ENCODE results near the gene S100A12.
"Not testable (repeated sequence)": the region's sequence is repeated elsewhere in the genome, so short reads cannot be mapped to it uniquely, and the experiment has no call there.

Gene S100A12
- total RNA-seq: 0 reads per million in 2 donors

GRCh38 chr1:153375511-153375910 lies at the start of gene S100A12:
S100A12 (minus strand) TSS chr1:153375621; CDS start chr1:153374592, 1,029 bp downstream.
- DNase-seq: no peak

GRCh38 chr1:153422450-153423068 lies 47.1 kb upstream of the S100A12 start:
- peak; percentile 16 to 56 (median 49) for DNase-seq

DNA sequence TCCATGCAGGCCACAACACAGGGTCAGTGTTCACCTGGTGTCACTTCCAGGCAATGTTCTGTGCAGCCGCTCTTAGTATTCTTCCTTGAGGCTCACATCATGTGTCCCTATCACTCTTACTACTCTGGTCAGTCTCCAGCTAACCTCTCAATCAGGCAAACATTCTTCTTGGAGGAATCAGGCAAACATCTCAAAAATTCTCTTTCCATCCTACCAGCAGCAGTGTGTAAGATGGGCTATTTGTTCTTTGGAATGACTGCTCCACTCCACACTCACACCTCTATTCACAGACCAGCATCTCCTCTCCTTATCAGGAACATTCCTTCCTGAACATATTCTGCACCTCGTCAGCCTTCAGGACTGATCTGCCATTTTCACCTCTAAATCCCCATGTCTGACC lies 44.9 kb upstream of the S100A12 start:
- DNase-seq: no peak

DNA sequence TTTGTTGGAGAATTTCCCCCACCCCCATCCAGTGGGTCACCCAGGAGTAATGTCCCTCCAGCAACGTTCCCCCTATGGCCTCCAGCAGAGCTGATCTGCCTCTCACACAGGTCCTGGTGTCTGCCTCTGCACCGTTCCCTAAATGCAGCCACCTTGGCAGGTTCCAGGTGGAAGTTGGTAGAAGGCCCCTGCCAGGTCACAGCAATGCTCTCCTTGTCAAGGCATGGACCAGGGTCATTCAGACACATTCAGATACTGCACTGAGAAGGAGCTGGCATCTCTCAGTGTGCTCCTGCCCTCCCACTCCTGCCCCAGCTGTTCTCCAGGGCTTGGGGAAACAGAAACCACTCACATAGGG lies 44.0 kb upstream of the S100A12 start:
- DNase-seq: not testable (repeated sequence)

DNA sequence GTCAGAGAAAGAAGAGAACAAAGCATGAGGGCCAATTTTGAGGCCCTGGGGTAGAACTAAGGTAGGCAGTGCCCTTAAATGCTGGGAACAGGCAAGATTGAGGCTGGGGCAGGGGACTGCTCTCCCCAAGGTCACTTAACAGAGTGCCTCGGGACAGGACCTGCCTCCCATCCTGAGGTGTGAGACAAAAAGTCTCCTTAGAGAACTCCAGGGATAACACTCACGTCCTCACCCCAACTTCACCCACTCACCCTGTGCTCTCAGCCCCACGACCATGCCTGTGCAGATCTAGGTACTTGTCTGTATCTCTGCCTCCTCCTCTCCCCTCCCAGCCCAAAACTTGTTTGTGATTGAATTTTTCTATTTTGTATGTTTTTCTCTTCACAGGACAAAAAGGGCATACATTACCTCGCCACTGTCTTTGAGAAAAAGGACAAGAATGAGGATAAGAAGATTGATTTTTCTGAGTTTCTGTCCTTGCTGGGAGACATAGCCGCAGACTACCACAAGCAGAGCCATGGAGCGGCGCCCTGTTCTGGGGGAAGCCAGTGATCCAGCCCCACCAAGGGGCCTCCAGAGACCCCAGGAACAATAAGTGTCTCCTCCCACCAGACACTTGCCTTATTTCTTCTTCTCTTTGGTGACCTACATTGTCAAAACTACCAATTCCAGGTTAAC lies 43.5 kb upstream of the S100A12 start:
- DNase-seq: not testable (repeated sequence)

DNA sequence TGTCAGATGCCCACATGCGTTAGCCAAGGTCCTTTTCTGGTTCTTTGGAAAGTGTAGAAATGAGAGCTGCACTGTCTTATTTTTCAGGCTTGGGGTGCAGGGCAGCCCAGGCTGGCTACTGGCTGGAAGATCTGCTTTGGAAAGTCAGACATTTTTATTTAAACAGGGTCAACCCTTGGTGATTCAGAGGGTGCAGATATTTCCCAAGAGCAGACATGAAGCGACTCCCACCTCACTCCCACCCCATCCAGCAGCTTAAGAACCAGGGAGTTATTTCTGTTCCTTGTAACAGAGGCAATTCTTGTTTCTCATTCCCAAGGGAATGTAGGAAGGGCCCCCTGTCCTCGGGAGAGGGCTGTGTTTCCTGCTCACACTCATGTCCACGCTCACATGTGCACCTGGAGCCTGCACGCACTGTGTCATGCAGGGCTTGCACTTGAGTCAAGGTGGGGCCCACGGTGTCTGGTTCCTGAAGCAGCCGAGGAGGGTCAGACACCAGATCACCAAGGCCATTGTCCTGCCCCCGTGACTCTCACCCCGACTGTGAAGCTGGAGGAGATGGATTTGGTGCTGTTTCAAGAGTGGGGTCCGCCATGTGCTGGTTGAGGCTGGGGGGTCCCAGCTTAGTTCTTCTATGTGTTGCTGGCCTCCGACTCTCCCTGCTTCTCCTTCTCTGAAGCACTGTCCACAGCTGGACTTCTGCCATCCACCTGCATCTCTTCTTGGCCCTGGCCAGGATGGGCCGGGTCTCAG lies 41.9 kb upstream of the S100A12 start:
- DNase-seq: no peak

- DNase-seq: no peak
Observed at GRCh38 chr1:153415850-153416570, 40.6 kb upstream of the S100A12 start, which contains the start of gene S100A7A. S100A7A (plus strand) TSS chr1:153416520; CDS start chr1:153418083, 1,563 bp downstream.

DNA sequence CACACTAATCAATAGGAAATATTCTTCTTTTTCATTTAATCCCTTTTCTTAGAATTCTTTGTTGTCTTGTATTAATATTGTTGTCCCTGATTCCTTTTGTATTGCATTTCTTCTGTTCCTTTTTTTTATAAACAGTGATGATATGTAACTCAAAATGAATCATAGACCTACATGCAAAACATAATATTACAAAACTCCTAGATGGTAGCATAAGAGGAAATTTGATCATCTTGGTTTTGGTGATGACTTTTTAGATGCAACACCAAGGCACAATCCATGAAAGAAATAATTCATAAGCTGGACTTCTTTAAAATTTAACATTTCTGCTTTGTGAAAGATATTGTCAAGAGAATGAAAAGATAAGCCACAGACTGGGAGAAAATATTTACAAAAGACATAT lies 38.5 kb upstream of the S100A12 start:
- not testable (repeated sequence) for DNase-seq

GRCh38 chr1:153407274-153407673 lies 31.9 kb upstream of the S100A12 start:
- peak in 1 of 5 experiments; percentile 26 for DNase-seq

DNA sequence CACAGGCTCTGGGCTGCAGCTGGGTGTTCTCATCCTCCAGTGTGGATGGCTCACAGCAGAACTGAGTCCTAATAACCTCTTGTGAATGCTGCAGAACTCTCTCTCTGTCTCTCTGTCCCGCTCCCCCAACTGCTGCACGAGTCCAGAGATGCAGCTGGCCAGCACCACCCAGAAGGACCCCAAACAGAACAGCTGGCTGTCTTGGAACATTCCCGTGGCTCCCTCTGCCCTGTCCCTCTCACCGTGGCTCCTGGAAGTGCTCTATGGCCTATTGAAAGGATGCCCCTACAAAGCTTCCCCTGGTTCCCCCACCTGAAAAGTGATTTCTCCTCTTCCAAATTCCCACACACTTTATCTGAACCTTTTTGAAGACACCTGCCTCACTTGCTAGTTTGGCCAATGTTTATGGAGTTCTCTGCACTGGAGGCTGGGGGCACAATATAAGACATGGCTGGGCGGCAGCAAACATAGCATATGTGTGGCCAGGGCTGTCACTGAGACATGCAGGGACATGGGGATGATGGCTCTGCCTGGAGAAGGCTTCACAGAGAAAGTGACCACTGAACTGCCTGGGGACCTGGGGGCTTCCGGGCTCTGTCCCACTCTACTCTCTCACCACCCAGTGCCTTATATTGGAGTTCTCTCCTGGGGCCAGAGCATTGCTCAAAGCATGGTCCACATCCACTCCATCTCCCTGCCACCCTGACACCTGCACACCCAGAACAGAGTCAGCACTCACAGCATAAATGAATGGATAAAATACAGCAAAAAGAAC lies 30.6 kb upstream of the S100A12 start:
- DNase-seq: not testable (repeated sequence)

DNA sequence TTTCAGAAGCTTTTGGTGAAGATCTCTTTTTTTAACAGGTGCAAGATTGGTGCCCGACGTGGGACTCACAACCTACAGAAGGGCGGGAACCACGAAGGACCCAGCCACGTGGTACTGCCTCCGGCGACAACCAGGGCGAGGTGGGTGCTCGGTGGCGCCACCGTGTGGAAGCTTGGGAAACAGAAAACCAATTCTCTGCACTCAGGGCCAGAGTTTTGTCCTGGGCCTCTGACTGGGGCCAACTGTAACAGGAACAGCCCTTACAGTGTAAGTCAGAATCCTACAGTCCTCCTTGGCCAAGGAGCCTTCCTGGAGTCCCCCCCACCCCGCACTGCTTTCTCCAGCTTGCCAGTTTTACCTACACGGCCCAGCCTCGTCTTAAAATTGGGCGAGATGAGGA lies 29.3 kb upstream of the S100A12 start:
- peak; percentile 9 to 56 (median 36) for DNase-seq

GRCh38 chr1:153404086-153404635 lies 28.7 kb upstream of the S100A12 start:
- DNase-seq: no peak

DNA sequence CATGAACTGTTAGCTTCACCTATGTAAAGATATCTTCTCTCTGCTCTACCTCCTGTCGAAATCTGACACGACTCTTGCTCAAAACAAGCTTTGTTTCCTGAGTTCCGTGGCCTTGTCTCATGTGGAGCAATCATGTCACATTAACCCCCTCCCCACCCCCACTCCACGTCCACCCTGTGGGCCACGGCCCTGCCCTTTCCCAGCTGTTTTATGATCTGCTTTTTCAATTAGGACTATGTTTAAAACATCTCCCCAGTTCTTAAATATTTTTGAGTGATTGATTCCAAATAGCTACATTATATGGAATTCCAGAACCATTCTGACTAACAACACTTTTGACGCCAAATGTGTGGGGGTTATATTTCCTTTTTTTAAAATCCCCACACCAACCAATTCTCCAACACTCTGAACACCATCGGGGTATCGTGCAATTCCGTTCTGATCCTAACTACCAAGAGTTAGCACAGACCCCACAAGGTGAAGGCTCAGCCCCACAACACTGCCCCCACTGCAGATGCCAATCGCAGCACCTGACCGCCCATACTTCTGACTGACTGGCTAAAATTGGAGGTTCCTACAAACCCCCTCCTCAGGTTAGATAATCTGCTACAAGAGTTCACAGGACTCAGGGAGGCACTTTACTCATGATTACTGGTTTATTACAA lies 28.1 kb upstream of the S100A12 start:
- DNase-seq: no peak

DNA sequence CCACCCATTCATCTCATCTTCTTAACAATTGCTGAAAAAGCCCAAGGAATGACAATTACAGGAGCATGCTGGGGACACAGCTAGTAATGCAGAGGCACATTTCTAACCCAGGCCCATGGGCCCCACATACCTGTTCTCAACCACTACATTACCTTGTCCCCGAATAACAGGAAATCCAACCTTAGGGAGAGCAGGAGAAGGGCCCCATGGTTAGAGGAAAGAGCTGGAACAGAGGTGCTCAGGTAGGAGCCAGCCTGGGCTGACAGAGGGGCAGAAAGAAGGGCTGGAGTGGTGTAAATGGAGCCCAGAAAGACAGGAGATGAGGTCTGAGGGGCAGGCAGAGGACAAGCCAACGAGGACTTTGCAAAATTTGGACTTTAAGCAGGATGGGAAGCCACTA lies 26.8 kb upstream of the S100A12 start:
- no peak for DNase-seq

DNA sequence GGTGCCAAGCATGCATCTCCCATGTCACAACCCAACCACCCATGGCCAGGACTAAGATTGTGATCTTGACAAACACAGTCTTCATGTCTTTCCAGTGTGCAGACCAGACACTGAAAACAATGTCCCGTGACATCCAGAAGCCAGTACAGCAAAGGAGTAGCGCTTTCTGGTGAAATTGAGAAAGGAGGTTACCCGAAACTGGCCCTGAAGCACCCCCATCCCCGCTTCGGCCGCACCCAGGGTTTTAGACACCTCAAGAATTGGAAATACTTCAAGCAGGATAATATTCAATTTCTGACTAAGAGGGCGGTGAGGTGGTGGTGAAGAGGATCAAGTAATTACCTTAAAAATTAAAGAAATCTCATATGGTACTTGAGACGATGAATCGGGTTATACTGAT lies 26.0 kb upstream of the S100A12 start:
- DNase-seq: no peak

GRCh38 chr1:153400244-153400643 lies 24.8 kb upstream of the S100A12 start:
- DNase-seq: no peak

DNA sequence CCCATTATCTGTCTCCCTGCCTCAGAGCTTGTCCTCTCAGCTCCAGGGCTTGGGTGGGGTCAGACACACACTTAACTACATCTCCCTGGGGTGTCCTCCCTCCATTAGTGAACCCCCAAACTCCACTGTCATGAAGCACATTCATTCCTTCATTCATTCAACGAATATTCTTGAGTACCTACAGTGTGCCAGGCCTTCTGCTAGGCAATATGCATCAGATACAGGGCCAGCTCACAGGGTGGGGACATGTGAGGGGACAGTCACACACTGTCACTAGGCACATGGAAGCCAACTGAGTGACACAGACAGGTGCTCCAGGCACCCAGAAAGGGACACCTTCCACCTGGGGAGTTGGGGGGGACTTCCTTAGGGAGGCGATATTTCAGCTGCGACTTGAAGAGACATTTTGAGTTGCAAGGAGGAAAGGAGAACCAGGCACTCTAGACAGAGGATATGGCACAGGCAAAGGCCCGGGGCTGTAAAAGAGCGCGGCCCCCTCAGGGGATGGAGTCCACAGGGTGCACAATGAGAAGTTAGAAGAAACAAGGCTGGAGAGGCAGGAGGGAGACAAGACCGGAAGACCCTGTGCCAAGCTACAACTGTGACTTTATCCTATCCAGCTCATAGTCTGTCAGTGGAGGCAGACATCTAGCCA lies 24.1 kb upstream of the S100A12 start:
- no peak for DNase-seq

GRCh38 chr1:153397924-153398651 lies 22.7 kb upstream of the S100A12 start:
- no peak for DNase-seq

GRCh38 chr1:153397051-153397923 lies 21.9 kb upstream of the S100A12 start:
- DNase-seq: no peak
